ENCODE results near the gene WNT8A.

DNA sequence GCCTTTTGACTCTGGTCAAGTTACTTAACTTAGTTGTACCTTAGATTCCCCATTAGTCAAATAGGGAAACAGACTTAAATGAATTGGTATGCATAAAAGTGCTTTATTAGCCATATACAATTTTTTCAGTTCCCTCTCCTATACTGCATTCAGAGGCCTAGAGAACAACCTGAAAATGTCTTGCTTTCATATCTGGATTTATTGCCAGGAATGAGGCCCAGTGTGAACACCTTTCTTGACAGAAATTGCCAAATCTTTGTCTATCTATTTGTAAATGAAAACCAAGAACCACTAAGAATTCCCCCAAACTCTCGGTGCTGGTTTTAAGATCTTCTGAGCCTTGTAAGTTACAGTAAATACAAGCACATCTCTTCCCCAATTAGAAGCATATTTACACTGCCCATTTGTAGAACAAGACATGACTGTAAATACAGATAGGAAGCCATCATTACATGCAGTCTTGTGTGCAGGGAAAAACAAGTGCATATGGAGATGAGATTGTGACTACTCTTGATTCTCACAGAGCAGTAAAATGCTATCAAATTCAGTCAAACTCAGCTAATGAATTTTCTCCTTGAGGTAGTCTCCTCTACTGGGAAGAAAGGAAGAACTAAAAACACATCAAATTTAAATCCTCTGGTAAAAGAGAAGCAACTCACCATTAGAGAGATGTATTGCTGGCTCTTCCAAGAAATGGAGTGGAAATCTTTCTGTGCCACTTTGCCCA is 45.8 kb upstream of the WNT8A start:
- TF ChIP-seq POLR2AphosphoS5 (IDR thresholded peaks at IDR 0.05) (no peak), POLR2A (IDR thresholded peaks at IDR 0.05) (no peak)
- TF ChIP-seq, protein P1, sequence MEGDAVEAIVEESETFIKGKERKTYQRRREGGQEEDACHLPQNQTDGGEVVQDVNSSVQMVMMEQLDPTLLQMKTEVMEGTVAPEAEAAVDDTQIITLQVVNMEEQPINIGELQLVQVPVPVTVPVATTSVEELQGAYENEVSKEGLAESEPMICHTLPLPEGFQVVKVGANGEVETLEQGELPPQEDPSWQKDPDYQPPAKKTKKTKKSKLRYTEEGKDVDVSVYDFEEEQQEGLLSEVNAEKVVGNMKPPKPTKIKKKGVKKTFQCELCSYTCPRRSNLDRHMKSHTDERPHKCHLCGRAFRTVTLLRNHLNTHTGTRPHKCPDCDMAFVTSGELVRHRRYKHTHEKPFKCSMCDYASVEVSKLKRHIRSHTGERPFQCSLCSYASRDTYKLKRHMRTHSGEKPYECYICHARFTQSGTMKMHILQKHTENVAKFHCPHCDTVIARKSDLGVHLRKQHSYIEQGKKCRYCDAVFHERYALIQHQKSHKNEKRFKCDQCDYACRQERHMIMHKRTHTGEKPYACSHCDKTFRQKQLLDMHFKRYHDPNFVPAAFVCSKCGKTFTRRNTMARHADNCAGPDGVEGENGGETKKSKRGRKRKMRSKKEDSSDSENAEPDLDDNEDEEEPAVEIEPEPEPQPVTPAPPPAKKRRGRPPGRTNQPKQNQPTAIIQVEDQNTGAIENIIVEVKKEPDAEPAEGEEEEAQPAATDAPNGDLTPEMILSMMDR (IDR thresholded peaks at IDR 0.05): no peak
